GM21576 (cell line): ENCODE results near the gene RAB3GAP1.
"Not testable (repeated sequence)": the region's sequence is repeated elsewhere in the genome, so short reads cannot be mapped to it uniquely, and the experiment has no call there.

Experiments
- ATAC-seq: cut with Tn5 transposase; IDR thresholded peaks from one replicate; pipeline ENCODE4 v1.9.1; 2021; ENCODE audit warnings: mild to moderate bottlenecking, moderate library complexity; ENCODE audit not compliant: unreplicated experiment

RAB3GAP1 gene

DNA sequence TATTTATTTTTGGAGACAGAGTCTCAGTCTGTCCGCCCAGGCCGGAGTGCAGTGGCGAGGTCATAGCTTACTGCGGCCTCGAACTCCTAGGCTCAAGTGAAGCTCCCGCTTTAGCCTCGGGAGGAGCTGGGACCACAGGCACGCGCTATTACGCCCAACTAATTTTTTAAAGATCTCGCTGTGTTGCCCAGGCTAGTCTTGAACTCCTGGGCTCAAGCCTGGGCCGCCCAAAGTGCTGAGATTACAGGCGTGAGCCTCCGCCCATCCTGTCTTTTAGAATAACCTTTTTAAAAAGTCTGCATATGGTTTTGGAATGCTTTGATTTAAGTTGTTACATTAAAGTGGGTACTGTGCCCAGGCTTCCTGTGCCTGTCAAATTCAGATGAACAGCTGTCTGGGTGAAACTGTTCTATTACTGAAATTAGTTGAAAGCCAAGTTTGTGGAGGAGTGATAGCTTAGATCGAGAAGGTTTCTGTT lies 944 bp downstream of the RAB3GAP1 start:
- ATAC-seq: peak; percentile 40

GRCh38 chr2:135055182-135055786 lies 3.2 kb downstream of the RAB3GAP1 start:
- no peak for ATAC-seq

- no peak for ATAC-seq
Measured at GRCh38 chr2:135056790-135057189, 4.7 kb downstream of the RAB3GAP1 start.

DNA sequence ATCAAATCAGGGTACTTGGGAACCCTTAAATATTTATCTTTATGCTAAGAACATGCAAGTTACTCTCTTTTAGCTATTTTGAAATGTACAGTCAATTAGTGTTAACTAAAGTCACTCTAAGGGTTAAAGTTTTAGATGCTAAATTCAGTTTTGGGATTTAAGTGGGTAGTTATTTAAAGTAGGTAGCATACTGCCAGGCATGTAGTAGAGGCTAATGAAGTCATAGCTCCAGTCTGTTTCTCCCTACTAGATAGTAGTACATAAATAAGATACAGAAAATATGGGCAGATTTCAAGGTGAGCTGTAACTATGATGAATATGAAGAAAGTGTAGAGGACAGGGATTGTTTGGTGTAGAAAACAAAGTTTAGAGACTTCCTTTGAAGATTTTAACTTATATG lies 7.5 kb downstream of the RAB3GAP1 start:
- no peak for ATAC-seq

- ATAC-seq: no peak
Measured at GRCh38 chr2:135063210-135063609, 11.1 kb downstream of the RAB3GAP1 start.

DNA sequence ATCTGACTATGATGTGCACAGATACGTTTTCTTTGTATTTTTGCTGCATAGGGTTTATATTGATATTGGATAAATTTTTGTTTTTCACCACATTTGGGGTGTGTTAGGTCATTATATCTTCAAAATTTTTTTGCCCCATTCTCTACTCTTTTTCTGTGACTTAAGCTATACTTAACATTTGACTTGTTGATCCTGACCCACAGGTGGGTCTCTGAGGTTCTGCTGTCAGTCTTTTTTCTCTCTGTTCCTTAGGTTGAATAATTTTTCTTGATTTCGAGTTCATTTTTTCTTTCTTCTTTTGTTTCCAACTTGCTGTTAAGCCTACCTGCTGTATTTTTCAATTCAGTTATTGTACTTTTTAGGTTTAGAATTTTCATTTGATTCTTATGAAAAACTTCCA lies 12.1 kb downstream of the RAB3GAP1 start:
- ATAC-seq: no peak

GRCh38 chr2:135066710-135067109 lies 14.6 kb downstream of the RAB3GAP1 start:
- ATAC-seq: no peak

- no peak for ATAC-seq
Measured at GRCh38 chr2:135072125-135072997, 20.3 kb downstream of the RAB3GAP1 start.

DNA sequence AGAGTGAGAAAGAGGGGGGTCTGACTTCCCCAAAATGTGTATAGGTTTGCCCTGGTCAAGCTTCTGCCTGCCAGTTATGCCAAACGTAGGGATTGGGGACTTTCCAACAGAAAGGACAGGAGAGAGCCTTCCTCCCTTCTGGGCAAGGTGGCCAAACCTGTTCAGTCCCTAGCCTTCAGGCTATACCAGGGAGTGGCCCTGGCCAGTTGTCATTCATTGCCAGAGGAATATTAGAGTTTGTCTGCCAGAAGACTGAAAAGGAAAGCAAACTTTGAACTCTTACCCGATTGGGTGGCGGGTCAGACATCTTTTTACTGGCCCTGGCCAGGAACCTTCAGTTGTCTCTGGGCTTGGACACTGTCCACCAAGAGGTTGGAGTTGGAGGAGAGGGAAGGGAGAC lies 22.1 kb downstream of the RAB3GAP1 start:
- ATAC-seq: no peak

DNA sequence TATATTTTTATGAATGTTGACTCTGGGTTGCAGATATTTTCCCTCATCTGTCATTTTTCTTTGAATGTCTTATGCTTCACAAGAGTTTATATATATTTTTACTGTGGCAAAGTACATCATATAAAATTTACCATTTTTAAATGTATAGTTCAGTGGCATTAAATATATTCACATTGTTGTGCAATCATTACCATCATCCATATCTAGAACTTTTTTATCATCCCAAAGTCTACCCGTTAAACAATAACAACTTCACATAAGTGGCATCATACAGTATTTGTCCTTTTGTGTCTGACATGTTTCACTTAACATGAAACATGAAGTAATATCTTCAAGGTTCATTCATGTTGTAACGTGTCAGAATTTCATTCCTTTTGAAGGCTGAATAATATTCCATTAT lies 24.5 kb downstream of the RAB3GAP1 start:
- ATAC-seq: no peak

GRCh38 chr2:135078417-135078816 lies 26.3 kb downstream of the RAB3GAP1 start:
- ATAC-seq: no peak

GRCh38 chr2:135086222-135086621 lies 34.1 kb downstream of the RAB3GAP1 start:
- ATAC-seq: no peak

GRCh38 chr2:135089597-135089996 lies 37.5 kb downstream of the RAB3GAP1 start:
- ATAC-seq: not testable (repeated sequence)

GRCh38 chr2:135091681-135092080 lies 39.6 kb downstream of the RAB3GAP1 start:
- ATAC-seq: no peak

GRCh38 chr2:135093193-135093592 lies 41.1 kb downstream of the RAB3GAP1 start:
- no peak for ATAC-seq

GRCh38 chr2:135093670-135094330 lies 41.7 kb downstream of the RAB3GAP1 start:
- ATAC-seq: no peak

DNA sequence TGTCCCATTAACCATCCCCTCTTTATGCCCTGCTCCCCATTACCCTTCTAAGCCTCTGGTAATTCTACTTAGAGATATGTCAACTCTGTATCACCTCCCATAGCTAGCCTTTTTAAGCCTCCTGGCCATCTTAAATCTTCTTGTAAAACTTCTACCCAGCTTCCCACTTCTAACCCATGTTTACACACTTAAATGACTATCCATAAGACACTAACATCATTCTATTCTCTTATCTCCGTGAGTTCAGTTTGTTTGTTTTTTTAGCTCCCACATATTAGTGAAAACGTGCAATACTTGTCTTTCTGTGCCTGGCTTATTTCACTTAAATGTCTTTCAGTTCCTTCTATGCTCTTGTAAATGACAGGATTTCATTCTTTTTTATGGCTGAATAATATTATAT lies 42.4 kb downstream of the RAB3GAP1 start:
- no peak for ATAC-seq

GRCh38 chr2:135095591-135095990 lies 43.5 kb downstream of the RAB3GAP1 start:
- ATAC-seq: no peak

- ATAC-seq: no peak
Measured at GRCh38 chr2:135096665-135097446, 44.8 kb downstream of the RAB3GAP1 start.

DNA sequence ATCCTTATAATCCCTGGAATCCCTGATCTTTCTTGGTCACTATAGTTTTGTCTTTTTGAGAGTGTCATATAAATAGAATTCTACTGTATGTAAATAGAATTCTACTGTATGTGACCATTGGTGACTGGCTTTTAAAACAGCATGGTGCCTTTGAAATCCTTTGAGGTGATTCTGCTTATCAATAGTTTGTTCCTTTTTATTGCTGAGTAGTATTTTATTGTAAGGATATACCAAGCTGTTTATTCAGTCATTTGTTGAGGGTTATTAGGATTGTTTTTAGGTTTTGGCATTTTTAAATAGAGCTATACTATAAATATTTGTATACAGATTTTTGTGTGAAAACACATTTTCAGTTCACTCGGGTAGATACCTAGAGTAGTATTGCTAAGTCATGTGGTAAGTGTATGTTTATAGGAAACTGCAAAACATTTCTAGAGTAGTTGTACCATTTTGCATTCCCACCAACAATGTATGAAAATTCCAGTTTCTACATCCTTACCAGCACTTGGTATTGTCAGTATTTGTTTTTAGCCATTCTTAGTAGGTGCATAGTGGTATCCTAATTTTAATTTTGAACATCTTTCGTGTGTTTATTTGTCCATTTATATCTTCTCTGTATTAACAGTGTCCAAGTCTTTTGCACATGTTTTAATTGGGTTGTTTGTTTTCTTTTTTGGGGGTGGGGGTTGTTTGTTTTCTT lies 45.6 kb downstream of the RAB3GAP1 start:
- ATAC-seq: no peak
